Fibroblast of pulmonary artery (primary cell): Measurements from ENCODE around the gene KAT2A.
"Not testable (repeated sequence)": the region's sequence is repeated elsewhere in the genome, so short reads cannot be mapped to it uniquely, and the experiment has no call there.

Source experiments
- DNase-seq: peaks from one replicate; pipeline ENCODE4 v3.0.0-alpha.2; 2010; ENCODE audit warnings: low read depth
- H3K4me3 ChIP-seq: replicated peaks from 2 replicates; pipeline ENCODE4 v1.5.1; 2011; ENCODE audit warnings: low read depth, mild to moderate bottlenecking, control low read depth, low read length, moderate library complexity
- TF ChIP-seq, protein P1 (sequence below): IDR thresholded peaks from 2 replicates; pipeline ENCODE4 v1.5.1; 2011; ENCODE audit warnings: mild to moderate bottlenecking, control low read depth, low read length, inconsistent platforms; ENCODE audit errors: missing control alignments

Gene KAT2A

DNA sequence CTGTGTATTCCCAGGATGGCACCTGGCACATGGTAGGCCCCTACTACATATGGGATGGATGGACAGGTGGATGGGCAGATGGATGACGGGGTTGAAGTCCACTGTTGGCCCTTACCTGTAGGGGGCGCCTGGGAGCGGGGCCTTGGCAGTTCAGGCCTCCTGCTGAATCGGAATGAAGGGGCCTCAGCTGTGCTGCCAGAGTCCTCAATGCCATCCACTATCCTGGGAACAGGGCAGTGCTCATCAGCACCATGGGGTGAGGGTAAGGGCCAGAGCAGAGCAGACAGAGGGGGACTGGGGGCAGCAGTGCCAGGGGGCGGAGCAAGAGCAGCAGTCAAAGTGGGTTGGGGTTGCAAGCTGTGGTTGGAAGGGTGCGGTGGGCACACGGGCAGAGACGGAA is 41.9 kb upstream of the KAT2A start:
- no peak overlapping the region for H3K4me3 ChIP-seq
- TF ChIP-seq, protein P1, sequence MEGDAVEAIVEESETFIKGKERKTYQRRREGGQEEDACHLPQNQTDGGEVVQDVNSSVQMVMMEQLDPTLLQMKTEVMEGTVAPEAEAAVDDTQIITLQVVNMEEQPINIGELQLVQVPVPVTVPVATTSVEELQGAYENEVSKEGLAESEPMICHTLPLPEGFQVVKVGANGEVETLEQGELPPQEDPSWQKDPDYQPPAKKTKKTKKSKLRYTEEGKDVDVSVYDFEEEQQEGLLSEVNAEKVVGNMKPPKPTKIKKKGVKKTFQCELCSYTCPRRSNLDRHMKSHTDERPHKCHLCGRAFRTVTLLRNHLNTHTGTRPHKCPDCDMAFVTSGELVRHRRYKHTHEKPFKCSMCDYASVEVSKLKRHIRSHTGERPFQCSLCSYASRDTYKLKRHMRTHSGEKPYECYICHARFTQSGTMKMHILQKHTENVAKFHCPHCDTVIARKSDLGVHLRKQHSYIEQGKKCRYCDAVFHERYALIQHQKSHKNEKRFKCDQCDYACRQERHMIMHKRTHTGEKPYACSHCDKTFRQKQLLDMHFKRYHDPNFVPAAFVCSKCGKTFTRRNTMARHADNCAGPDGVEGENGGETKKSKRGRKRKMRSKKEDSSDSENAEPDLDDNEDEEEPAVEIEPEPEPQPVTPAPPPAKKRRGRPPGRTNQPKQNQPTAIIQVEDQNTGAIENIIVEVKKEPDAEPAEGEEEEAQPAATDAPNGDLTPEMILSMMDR: peak; percentile 36
- DNase-seq: no peak

DNA sequence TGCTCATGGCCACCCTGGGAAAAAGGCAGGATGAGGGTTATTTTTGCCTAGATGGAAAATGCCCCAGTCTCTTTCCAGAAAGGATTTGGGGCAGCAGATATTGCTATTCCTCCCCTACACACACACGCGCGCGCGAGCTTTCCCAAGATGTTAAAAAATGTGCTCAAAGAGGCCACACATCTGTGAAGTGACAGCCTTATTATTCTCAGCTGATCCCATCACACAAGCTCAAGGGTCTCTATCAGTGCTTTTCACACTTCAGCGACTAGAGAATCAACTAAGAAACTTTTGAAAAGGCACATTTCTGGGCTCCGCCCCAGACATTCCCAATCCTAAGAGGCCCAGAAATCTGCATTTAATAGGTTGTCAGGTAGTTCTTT is 39.4 kb upstream of the KAT2A start:
- TF ChIP-seq, protein P1: no peak
- no peak overlapping the region for H3K4me3 ChIP-seq
- DNase-seq: no peak

DNA sequence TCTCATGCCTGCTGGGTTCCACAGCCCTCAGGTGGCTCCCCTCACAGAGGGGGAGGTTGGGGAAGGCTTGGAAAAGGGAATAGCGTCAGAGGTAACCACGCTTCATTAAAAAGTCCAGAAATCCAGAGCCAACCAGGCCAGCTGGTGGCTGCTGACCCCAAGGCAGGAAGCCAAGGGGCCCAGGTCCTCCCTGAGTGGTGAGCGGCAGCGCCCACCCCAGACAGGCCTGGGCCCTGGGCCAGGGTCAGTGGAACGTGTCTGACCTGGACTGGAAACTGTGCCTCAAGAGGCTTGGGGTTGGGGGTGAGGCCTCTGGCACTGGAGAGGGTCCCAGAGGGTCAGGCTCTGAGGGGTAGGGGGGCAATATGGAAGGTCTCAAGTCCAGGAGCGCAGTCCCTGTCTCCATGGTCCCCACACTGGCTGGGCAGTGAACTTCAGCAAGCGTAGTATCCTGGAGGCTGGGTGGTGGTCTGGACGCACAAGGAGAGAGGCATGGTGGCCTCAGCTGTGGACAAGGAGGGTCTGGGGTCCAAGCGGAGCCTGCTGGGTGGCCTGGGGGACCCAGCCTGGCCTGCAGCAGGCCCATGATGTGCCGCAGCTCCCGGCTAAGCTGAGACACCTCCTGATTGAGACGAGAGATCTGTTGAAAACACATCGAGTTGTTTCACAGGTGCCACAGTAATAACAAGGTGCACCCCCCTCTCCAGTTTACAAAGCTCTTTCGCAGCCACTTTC is 38.8 kb upstream of the KAT2A start:
- TF ChIP-seq, protein P1: no peak
- no peak for DNase-seq
- no peak overlapping the region for H3K4me3 ChIP-seq

DNA sequence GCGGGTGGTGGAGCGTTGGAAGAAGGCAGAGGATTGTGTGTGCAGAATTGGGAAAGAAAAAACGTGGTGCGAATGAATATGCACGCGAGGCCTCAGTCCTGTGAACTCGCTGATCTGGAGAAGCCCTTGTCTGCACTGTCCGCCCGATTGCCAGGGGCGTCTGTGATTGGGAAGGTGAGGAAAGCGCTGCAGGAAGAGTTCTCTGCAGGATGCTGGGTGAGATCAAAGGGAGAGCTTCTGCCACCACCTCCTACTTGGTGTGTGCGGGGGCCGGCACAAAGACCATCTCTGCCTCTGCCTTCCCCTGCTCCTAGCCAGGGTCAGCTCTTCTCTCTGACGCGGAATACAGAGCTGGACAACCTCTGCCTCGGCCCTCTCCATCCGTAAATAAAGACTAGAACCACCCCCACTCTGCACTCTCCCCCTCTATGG is 34.5 kb upstream of the KAT2A start:
- no peak for DNase-seq
- TF ChIP-seq, protein P1: no peak
- H3K4me3 ChIP-seq: peak overlapping the region; percentile 87

DNA sequence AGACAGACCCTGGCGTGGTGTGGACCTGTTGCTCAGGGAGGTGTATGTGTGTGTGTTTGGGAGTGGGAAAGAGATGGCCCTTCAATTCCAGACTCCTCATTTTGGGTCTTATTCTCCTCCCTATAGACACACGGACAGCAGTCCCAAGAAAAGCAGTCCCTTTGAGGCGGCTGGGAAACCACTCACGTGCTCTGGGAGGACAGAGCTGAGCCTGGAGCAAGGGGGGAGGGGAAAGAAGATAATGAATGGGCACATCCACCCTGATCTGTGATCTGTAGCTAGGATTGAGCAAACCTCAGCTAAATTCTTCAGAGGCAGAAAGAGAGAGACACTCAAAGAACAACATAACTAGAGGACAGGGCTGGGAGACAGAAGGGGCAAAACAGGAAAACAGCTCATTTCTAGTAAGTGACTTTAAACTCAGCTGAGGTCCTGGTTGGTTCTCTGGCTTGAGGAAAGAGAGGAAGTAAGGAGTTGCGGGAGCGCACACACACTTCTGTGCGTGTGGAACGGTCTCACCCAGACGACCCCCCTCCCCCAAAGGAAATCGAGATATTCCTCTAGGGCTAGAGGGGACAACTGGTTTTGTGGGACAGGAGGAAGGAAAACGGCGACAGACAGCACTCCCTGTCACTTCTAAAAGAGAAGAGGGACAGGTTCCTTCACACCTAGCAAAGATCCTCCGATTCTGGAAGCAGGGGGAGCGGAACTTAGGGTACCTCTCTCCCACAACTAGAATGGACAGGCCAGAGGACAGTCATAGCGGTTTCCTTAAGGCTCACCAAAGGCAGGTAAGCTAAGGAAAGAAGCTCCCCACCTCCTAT is 33.0 kb upstream of the KAT2A start:
- peak overlapping the region; percentile 87 for H3K4me3 ChIP-seq
- TF ChIP-seq, protein P1: no peak
- peak; percentile 45 for DNase-seq

DNA sequence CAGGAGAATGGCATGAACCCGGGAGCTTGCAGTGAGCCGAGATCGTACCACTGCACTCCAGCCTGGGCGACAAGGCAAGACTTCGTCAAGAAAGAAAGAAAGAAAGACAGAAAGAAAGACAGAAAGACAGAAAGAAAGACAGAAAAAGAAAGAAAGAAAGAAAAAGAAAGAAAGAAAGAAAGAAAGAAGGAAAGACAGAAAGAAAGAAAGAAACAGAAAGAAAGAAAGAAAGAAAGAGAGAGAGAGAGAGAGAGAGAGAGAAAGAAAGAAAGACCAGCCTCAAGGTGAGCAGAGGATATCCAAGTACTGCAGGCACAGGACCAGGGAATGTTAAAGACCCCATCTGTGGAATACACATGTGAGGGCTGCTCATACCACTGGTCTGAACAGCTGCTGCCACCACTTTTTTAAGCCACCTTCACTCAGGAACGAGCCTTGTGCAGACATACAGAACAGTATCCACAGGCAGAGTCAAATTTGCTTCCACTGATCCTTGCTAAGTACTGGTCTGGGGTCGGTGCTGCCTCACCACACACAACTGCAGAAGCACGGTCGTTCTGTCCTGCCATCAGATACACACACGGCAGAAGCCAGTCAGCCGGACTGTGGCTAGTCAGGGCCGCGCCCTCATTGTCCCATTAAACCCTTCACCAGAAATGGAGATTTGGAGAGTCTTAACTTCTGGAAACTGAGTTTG is 25.9 kb upstream of the KAT2A start:
- TF ChIP-seq, protein P1: no peak
- no peak overlapping the region for H3K4me3 ChIP-seq
- no peak for DNase-seq

DNA sequence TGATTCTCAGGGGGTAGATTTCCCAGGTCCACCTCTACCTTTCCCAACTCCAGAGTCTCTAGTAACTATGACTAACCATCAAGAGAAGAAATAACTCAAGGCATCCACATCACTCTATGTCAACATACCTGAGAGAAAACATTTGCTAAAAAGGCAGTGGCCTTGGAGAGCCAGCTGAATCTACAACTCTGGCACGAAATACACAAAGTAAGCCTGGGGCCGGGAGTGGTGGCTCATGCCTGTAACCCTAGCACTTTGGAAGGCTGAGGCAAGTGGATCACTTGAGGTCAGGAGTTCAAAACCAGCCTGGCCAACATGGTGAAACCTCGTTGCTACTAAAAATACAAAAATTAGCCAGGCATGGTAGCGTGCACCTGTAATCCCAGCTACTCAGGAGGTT is 22.0 kb upstream of the KAT2A start:
- not testable (repeated sequence) for DNase-seq, H3K4me3 ChIP-seq
